Caki2 (cell line): Measurements from ENCODE around the gene MAT2A. TPM values are rescaled to one million over a fixed set of nuclear protein-coding genes. Genes with fewer than 3 reads are reported as not detected.

ENCODE experiments used
- DNase-seq: peaks from one replicate; pipeline ENCODE4 v3.0.0-alpha.2; 2015; ENCODE audit warnings: low read depth
- in situ Hi-C: cut with HindIII; loops from 2 replicates; pipeline ENCODE4 v1.10.0; 2016; ENCODE audit warnings: low sequenced_read_pairs, low pct_unique_long_range_greater_than_20kb, mixed read lengths
- total RNA-seq: library from RNA; depleted of rRNA; stranded (reverse); fragments of >200 nt; shearing (Covaris generic); gene quantifications from 2 replicates; pipeline ENCODE4 v1.2.3, GENCODE V29; 2014; ENCODE audit warnings: low replicate concordance

MAT2A gene
- total RNA-seq, 1 experiment from 2014 or later, result 59.5 TPM

DNA sequence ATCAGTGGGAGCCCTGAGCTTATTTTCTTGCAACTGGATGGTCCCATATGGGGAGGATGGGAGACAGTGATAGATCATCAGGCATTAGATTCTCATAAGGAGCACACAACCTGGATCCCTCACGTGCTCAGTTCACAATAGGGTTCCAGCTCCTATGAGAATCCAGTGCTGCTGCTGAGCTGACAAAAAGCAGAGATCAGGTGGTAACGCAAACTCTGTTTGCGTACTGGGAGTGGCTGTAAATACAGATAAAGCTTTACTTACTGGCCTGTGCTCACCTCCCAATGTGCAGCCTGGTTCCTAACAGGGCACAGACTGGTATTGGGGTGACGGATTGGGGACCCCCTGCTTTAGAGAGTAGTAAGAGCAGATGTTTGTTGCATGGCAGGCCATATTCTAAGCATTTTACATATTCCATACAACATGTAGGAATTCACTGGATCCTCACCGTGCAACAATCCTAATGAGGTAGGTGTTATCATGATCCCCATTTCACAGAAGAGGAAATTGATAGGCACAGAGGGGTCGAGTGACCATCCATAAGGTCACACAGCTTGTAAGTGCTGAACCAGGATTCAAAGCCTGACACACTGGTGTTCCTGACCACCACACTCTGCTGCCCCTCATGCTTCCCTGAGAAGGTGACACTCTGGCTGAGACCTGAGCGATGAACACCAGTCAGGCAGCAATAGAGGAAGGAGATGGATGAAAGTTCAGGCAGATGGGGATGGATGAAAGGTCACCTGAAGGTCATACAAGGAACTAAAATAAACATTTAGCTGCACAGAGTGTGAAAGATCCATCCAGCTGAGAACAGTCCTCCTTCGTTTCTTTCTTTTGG lies 15.7 kb upstream of the MAT2A start:
- no peak for DNase-seq
- in situ Hi-C loops, result no loop called here

GRCh38 chr2:85523903-85524335 lies 15.0 kb upstream of the MAT2A start:
- in situ Hi-C loops, result no loop called here
- no peak for DNase-seq

DNA sequence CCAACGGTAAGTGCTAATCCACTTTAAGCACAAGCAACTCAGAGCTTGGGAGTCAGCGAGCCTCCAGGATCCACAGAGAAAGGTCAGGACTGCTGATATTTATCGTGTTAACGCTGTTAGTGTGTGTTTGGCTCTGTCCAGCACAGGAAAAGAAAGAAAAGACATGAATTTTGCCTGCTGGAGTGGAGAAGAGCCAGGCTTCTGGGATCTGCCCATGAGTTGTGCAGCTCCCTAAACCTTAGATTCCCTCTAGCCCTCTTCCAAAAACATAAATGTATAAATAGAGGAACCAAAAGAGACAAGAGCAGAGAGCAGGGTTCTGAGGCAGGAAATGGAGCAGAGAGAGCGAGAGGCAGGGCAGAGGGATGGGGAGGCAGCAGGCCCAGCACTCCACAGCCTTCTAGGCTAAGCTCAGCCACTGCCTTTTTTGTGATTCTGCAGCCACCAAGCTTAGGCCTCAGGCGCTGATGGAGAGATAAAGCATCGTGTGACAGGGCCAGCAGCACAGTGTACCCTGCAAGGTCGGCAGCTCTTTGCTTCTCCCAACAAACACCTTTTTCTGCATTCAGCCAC lies 14.5 kb upstream of the MAT2A start:
- in situ Hi-C loops, result no loop called here
- no peak for DNase-seq

- no peak for DNase-seq
- in situ Hi-C loops, result no loop called here
Measured at GRCh38 chr2:85525029-85525428, 13.9 kb upstream of the MAT2A start.

GRCh38 chr2:85525567-85525966 lies 13.4 kb upstream of the MAT2A start:
- in situ Hi-C loops, result no loop called here
- no peak for DNase-seq

DNA sequence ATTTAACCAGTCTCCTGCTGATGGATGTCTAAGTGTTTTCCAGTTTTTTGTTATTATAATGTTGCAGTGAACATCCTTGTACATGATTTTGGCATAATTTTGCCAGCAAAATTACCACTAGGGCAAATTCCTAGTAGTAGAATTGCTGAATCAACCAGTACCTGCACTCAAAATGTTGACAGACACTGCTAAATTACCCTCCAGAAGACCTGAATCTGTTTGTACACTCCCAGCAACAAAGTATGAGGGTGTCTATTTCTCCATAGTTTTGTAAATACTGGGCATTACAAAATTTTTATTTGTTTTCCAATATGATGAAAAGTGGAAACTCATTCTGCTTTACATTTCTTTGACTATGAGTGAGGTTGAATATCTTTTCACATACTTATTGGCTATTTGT lies 11.2 kb upstream of the MAT2A start:
- in situ Hi-C loops, result no loop called here
- no peak for DNase-seq

DNA sequence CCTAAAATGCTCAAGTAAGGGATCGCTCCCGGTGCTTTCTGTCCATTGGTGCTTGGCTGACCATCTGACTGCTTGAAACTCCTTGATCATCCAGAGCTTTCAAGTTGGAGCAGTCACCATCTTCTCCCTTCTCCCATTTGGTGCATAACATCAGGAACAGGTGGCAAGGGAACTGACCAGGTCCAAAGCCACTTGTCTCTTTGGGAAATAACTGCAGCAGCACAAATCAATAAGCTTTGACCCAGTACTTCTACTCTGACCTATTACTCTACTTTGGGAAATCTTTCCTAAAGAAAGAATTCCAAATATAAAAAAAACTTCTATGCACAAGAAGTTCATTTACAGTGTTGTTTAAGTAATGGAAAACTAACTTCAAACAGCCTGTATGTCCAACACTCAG lies 10.6 kb upstream of the MAT2A start:
- in situ Hi-C loops, result no loop called here
- DNase-seq, result no peak

GRCh38 chr2:85529809-85530208 lies 9.2 kb upstream of the MAT2A start:
- in situ Hi-C loops, result no loop called here
- no peak for DNase-seq

DNA sequence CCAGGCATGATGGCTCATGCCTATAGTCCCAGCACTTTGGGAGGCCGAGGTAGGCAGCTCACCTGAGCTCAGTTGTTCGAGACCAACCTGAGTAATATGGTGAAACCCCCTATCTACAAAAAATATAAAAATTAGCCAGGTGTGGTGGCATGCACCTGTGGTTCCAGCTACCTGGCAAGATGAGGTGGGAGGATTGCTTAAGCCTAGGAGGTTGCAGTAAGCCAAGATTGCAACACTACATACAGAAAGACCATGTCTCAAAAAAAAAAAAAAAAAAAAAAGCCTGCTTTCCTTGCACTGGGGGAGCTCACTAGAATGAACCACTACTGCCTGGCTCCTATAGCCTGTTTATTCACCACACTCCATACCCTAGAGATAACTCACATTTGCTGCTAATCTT lies 7.4 kb upstream of the MAT2A start:
- in situ Hi-C loops, result no loop called here

GRCh38 chr2:85534099-85534498 lies 4.9 kb upstream of the MAT2A start:
- DNase-seq, result no peak
- in situ Hi-C loops, result no loop called here

More for the DNA sequence above, 7.4 kb upstream of the MAT2A start:
- DNase-seq, result no peak

GRCh38 chr2:85534881-85535280 lies 4.1 kb upstream of the MAT2A start:
- in situ Hi-C loops, result no loop called here
- DNase-seq, result no peak

DNA sequence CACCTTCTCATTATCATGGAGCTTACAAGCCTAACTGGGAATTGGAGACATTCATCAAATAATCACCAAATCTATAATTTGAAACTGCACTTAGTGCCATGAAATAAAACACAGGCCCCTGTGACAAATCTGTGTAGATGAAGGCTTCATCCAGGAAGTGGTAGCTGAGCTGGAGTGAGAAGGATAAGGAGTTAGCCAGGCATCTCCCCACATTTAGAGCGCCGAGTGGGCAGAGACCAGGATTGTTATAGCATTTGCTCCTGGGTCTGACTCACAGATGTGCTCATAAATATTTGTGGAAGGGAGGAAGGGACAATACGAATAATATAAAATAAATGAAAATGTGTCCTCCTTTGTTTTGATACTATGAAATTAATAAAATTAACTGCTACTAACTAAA lies 2.5 kb upstream of the MAT2A start:
- no peak for DNase-seq
- in situ Hi-C loops, result no loop called here

- DNase-seq, result peak; percentile 70
Measured at GRCh38 chr2:85537600-85538506, 1.1 kb upstream of the MAT2A start.

GRCh38 chr2:85539361-85540132 lies 579 bp downstream of the MAT2A start:
- peak; percentile 74 for DNase-seq
- in situ Hi-C loops, result no loop called here

More at GRCh38 chr2:85537600-85538506, 1.1 kb upstream of the MAT2A start:
- in situ Hi-C loops, result no loop called here

- peak; percentile 39 for DNase-seq
- in situ Hi-C loops, result no loop called here
Measured at GRCh38 chr2:85540133-85540648, 1.2 kb downstream of the MAT2A start.

DNA sequence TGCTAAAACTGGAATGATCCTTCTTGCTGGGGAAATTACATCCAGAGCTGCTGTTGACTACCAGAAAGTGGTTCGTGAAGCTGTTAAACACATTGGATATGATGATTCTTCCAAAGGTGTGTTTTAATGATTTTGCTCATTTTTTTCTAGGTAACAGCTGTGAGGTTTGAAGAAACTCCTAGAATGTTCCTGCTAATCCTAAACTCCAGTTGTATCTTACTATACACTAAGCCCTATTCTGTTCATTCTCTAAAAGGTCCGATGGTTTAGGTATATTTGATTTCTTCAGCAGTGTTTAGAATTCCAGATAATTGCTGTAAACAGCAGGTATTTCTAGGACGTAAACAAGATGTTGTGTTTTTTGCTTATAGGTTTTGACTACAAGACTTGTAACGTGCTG lies 2.3 kb downstream of the MAT2A start:
- in situ Hi-C loops, result no loop called here
- DNase-seq, result no peak

DNA sequence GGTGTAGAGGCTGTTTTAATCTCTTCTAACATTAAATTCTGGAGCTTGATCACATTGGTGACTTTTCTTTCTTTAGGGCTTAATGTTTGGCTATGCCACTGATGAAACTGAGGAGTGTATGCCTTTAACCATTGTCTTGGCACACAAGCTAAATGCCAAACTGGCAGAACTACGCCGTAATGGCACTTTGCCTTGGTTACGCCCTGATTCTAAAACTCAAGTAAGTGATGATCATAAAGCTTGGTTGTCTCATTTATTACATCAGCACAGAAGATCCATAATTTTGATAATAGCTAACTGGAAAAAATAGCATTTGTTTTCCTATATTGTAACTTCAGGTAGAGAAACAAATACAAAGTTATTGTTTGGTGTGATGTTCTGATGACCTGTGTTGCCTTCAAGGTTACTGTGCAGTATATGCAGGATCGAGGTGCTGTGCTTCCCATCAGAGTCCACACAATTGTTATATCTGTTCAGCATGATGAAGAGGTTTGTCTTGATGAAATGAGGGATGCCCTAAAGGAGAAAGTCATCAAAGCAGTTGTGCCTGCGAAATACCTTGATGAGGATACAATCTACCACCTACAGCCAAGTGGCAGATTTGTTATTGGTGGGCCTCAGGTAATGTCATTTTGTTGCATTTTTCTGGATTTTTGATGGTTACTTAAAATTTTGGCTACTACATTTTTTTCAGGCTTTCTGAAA lies 2.9 kb downstream of the MAT2A start:
- DNase-seq, result no peak
- in situ Hi-C loops, result no loop called here
